Testis (tissue), 2 donors: ENCODE measurements around the gene KCNH6.

Experiments used
- POLR2A ChIP-seq: fragments of 450-650 bp; IDR thresholded peaks from one replicate; pipeline ENCODE4 v1.6.1; 2017; ENCODE audit warnings: antibody characterized with exemption, mild to moderate bottlenecking, moderate library complexity
- TF ChIP-seq, protein P1 (sequence below), 3 experiments: fragments of 450-650 bp in 2 of 3; fragments of 200-600 bp in 1 of 3; sonication (generic) in 1 of 3; IDR thresholded peaks; one replicate each; pipeline ENCODE4 v1.5.1; 2016 to 2019; ENCODE audit warnings: antibody characterized with exemption in 3 of 3, mild to moderate bottlenecking in 2 of 3, moderate library complexity in 1 of 3

DNA sequence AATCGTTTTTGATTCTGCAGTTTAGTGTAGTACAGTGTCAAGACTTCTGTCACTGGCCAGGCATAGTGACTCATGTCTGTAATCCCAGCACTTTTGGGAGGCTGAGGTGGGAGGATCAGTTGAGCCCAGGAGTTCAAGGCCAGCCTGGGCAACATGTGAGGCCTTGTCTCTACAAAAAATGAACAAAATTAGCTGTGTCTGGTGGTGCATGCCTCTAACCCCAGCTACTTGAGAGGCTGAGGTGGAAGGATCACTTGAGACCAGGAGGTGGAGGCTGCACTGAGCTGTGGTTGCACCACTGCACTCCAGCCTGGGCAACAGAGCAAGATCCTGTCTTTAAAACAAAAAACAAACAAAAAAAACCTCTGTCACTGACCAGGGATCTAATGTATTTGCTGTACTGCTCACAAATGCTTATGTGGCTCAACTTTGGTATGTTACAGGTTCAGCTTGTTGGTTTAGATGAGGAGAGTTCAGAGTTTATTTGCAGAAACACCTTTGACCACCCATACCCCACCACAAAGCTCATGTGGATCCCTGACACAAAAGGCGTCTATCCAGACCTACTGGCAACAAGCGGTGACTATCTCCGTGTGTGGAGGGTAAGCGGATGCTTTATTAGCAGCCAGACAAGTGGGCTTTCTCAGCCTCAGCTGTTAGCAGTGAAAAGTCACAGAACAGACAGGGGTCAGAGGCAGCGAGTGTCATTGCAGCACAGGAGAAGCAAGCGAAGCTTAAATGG lies 55.0 kb downstream of the KCNH6 start:
- TF ChIP-seq, protein P1, sequence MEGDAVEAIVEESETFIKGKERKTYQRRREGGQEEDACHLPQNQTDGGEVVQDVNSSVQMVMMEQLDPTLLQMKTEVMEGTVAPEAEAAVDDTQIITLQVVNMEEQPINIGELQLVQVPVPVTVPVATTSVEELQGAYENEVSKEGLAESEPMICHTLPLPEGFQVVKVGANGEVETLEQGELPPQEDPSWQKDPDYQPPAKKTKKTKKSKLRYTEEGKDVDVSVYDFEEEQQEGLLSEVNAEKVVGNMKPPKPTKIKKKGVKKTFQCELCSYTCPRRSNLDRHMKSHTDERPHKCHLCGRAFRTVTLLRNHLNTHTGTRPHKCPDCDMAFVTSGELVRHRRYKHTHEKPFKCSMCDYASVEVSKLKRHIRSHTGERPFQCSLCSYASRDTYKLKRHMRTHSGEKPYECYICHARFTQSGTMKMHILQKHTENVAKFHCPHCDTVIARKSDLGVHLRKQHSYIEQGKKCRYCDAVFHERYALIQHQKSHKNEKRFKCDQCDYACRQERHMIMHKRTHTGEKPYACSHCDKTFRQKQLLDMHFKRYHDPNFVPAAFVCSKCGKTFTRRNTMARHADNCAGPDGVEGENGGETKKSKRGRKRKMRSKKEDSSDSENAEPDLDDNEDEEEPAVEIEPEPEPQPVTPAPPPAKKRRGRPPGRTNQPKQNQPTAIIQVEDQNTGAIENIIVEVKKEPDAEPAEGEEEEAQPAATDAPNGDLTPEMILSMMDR (IDR thresholded peaks at IDR 0.05) = no peak
- no peak for TF ChIP-seq POLR2A
